ENCODE data around the gene CYB5D1.

The CYB5D1 gene

GRCh38 chr17:7886227-7887037 lies 28.6 kb downstream of the CYB5D1 start:
- no peak for DNase-seq (ENCODE audit: low read depth)

- DNase-seq (ENCODE audit: low read depth) = no peak
These were observed 29.3 kb downstream of the CYB5D1 start for GRCh38 chr17:7887038-7887481.

GRCh38 chr17:7887482-7888183 lies 29.8 kb downstream of the CYB5D1 start:
- peak; percentile 79 for DNase-seq (ENCODE audit: low read depth)

GRCh38 chr17:7888184-7888920 lies 30.5 kb downstream of the CYB5D1 start, which contains the start of gene CHD3:
Gene CHD3, plus strand, starts transcription at chr17:7888789. Its CDS starts 212 bp downstream, at chr17:7889001.
- no peak for DNase-seq (ENCODE audit: low read depth)

GRCh38 chr17:7889166-7889955 lies 31.6 kb downstream of the CYB5D1 start:
- no peak for DNase-seq (ENCODE audit: low read depth)

GRCh38 chr17:7893187-7893880 lies 35.5 kb downstream of the CYB5D1 start:
- DNase-seq (ENCODE audit: low read depth) = no peak

GRCh38 chr17:7894226-7894625 lies 36.4 kb downstream of the CYB5D1 start:
- DNase-seq (ENCODE audit: low read depth) = no peak

GRCh38 chr17:7894866-7895265 lies 37.1 kb downstream of the CYB5D1 start:
- DNase-seq (ENCODE audit: low read depth) = no peak

- DNase-seq (ENCODE audit: low read depth) = no peak
These were observed 39.3 kb downstream of the CYB5D1 start for GRCh38 chr17:7897090-7897489.

- no peak for DNase-seq (ENCODE audit: low read depth)
These were observed 40.0 kb downstream of the CYB5D1 start for GRCh38 chr17:7897773-7898172.

GRCh38 chr17:7903154-7904103 lies 45.6 kb downstream of the CYB5D1 start:
- no peak for DNase-seq (ENCODE audit: low read depth)

GRCh38 chr17:7909089-7909488 lies 51.3 kb downstream of the CYB5D1 start:
- no peak for DNase-seq (ENCODE audit: low read depth)

GRCh38 chr17:7910281-7910680 lies 52.5 kb downstream of the CYB5D1 start:
- no peak for DNase-seq (ENCODE audit: low read depth)

GRCh38 chr17:7910711-7911110 lies 52.9 kb downstream of the CYB5D1 start:
- no peak for DNase-seq (ENCODE audit: low read depth)

GRCh38 chr17:7911116-7911515 lies 53.3 kb downstream of the CYB5D1 start:
- no peak for DNase-seq (ENCODE audit: low read depth)

Data from HS-27A (cell line).